Measurements from ENCODE around the gene FTO.

DNA sequence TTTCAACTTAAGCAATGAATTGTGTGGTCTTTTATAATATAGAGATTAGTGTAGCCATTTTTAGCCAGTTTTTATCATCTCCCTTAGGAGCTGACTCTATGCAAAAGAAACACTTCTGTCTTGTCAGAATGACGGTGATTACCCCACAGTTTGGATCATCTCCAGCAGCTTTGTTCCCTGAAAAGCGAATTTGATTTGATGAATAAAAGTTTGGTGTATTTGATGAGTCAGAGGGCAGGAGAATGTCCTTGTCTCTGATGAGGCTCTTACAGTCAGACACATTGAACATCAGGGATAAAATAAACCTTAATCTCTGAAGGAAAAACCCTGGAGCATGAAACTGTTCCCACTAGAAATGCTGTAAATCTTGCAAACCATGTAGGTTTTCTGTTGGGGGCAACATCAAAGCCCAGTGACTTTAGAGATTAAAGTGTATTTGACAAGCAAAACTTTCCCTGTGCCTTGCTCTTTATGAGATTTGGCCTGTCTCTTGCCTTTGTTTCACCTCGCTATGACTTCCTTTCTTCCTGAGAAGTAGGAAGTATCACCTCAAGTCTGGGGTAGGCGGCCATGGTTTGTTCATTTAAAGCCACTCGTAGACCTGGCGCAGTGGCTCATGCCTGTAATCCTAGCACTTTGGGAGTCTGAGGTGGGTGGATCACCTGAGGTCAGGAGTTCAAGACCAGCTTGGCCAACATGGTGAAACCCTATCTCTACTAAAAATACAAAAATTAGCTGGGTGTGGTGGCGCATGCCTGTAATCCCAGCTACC lies 209.3 kb downstream of the FTO start:
- no peak for TF ChIP-seq CTCF (IDR thresholded peaks at IDR 0.05)
- TF ChIP-seq POLR2A (IDR thresholded peaks at IDR 0.05): no peak
